Measurements from ENCODE around the gene SIL1.

- TF ChIP-seq CTCF (conservative IDR thresholded peaks at IDR 0.05 in 1 of 2, IDR thresholded peaks at IDR 0.05 in 1 of 2; ENCODE audit: low read depth in 1 of 2, low read length in 2 of 2) = no peak
- no peak for TF ChIP-seq EZH2 (IDR thresholded peaks at IDR 0.05; ENCODE audit: low read length, missing control alignments)
Observed at GRCh38 chr5:138914338-138914737, 283.8 kb downstream of the SIL1 start.

All from fibroblast of lung (primary cell).